GM21381 (cell line): ENCODE data around the gene GOLPH3.
"Not testable (repeated sequence)": the region's sequence is repeated elsewhere in the genome, so short reads cannot be mapped to it uniquely, and the experiment has no call there.

Experiments used
- ATAC-seq: cut with Tn5 transposase; IDR thresholded peaks from one replicate; pipeline ENCODE4 v1.9.1; 2021; ENCODE audit warnings: mild to moderate bottlenecking, moderate library complexity; ENCODE audit not compliant: unreplicated experiment

GOLPH3 gene

DNA sequence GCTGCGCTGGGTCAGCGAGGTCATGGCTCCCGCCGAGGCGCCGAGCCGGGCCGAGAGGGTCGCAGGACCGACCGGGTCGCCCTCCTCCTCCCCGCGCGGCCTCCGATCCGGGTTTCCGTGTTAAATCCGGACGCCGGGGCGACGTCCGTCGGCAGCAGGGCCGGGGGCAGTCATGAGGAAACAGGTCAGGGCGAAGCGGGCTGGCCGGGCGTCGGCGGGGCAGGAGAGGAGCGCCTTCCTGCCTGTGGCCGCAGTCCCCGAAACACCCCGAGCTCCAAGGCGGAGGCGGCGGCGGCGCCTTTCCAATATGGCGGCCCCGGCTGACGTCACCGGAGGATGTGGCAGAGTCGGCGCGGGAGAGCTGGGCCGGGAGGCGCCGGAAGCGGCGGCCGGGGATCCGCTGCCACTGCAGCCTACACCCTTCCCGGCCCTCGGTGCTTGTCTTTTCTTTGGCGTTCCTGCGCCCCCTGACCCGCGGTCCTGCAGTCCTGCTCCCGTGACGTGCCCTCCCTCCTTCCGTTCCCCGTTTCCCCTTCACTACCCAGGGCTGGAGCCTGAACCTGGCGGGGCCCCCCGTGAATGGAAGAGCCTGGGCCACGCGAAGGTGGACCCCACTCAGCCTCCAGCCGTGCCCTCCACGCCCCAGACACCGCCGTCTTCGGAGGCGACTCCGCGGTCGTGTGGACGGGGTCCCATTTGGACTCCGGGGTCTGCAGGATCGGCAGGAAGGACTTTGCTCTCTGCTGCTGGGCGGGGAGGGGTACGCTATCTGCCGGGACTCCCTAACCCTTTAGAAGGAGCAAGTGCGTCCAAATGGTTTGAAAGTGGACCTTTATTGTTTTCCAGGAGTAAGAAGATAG, at the start of gene GOLPH3:
Gene GOLPH3, minus strand, starts transcription at position 309 of the 860 bp plus-strand sequence. Its CDS starts 285 bp downstream, at position 24.
- ATAC-seq: peak; percentile 75

DNA sequence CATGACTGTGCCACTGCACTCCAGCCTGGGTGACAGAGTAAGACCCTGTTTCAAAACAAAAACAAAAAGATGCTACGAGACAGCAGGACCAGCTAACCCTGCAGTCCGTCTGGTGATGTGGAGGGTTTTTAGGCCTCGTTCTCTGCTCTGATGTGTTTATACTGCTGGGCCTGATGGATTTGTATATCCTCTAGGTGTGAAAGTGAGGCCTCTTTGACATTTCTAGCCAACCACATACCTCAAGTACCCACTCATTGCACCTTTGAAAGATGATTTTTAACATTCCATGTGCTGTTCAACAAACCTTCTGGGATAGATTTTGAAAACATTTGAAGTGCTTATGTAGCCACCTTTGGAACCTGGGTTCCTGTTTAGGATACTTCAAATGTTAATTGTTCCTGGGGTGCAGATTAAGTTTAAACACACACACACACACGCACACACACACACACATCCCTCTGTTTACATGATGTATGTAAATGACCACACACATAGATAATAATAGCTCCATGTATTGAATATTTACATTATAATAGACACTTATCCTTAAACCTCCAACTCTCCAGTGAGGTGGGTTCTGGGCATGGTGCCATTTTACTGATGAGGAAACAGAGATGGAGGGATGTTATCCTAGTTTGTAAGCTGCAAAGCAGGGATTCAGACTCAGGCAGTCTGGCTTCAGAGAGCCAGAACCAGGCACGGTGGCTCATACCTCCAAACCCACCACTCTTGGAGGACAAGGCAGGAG, 48.8 kb upstream of the GOLPH3 start:
- no peak for ATAC-seq

- no peak for ATAC-seq
Observed at GRCh38 chr5:32217886-32218396, 43.8 kb upstream of the GOLPH3 start.

DNA sequence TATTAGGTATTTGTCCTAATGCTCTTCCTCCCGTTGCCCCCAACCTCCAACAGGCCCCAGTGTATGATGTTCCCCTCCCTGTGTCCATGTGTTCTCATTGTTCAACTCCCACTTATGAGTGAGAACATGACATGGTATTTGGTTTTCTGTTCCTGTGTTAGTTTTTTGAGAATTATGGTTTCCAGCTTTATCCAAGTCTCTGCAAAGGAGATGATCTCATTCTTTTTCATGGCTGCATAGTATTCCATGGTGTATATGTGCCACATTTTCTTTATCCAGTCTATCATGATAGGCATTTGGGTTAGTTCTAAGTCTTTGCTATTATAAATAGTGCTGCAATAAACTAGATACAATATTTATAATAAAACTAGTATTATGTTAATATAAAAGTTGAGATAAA, 40.2 kb upstream of the GOLPH3 start:
- not testable (repeated sequence) for ATAC-seq

GRCh38 chr5:32210151-32210550, 36.0 kb upstream of the GOLPH3 start:
- no peak for ATAC-seq

GRCh38 chr5:32208837-32209236, 34.7 kb upstream of the GOLPH3 start:
- ATAC-seq: not testable (repeated sequence)

DNA sequence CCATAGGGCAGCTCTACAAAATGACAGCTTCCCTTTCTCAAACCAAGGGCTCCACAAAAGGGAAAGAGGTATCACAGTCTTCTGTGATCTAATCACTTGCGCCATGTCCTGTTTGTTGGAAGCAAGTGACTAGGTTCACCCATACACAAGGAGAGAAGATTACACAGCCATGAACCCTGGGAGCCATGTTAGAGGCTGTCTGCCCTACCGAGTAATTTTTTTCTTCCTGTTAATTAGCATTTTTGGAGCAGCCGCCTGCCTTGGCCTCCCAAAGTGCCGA, 33.2 kb upstream of the GOLPH3 start:
- ATAC-seq: no peak

GRCh38 chr5:32206509-32207354, 32.6 kb upstream of the GOLPH3 start:
- no peak for ATAC-seq

- no peak for ATAC-seq
Observed at GRCh38 chr5:32206053-32206452, 31.9 kb upstream of the GOLPH3 start.

GRCh38 chr5:32202394-32202793, 28.3 kb upstream of the GOLPH3 start:
- ATAC-seq: no peak

- no peak for ATAC-seq
Observed at GRCh38 chr5:32201122-32201753, 27.1 kb upstream of the GOLPH3 start.

- no peak for ATAC-seq
Observed at GRCh38 chr5:32197032-32197431, 22.9 kb upstream of the GOLPH3 start.

DNA sequence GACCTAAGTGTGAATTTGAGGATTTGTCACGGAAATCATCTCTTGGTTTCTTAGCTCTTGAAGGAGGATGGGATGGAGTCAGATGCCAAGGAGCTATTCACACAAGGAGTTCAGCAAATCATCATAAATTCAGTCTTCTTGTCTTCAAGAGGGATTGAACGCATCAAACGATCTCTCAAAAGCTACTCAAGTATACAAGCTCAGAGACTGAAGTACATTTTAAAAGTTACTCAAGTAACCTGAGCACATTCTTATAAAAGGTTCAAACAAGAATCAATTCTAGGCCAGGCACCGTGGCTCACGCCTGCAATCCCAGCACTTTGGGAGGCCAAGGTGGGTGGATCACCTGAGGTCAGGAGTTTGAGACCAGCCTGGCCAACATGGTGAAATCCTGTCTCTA, 21.1 kb upstream of the GOLPH3 start:
- no peak for ATAC-seq

- no peak for ATAC-seq
Observed at GRCh38 chr5:32193591-32193990, 19.5 kb upstream of the GOLPH3 start.

DNA sequence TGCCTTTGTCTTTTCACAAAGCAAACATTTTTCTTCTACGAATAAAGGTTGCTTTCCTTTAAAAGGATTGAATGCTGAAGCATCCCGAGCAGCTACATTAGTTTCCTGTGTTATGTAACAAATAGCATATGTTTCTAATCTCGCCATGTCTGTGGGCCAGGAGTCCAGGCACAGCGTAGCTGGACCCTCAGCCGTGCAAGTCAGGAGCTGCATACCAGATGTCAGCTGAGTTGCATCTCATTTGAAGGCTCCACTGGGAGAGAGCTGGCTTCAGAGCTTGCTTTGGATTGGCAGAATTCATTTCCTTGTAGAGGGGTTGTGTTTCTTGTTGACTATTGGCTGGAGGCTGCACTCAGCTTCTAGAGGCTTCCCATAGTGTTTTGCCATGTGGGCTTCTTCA, 16.0 kb upstream of the GOLPH3 start:
- ATAC-seq: no peak

GRCh38 chr5:32187675-32188074, 13.6 kb upstream of the GOLPH3 start:
- no peak for ATAC-seq

DNA sequence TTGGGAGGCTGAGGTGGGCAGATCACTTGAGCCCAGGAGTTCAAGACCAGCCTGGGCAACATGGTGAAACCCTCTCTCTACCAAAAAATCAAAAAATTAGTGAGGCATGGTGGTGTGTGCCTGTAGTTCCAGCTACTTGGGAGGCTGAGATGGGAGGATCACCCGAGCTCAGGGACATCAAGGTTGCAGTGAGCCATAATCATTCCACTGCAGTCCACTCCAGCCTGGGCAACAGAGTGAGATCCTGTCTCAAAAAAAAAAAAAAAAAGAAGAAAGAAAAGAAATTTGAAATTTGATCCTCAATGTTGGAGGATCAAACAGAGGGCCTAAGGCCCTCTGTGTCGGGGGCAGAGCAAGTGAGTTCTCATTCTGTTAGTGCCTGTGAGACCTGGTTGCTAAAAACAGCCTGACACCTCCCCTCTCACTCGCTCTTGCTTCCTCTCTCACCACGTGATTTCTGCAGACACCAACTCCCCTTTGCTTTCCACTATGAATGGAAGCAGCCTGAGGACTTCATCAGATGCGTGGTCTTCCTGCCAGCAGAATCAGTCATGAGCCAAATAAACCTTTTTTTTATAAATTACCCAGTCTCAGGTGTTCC, 8.4 kb upstream of the GOLPH3 start:
- ATAC-seq: peak; percentile 84

DNA sequence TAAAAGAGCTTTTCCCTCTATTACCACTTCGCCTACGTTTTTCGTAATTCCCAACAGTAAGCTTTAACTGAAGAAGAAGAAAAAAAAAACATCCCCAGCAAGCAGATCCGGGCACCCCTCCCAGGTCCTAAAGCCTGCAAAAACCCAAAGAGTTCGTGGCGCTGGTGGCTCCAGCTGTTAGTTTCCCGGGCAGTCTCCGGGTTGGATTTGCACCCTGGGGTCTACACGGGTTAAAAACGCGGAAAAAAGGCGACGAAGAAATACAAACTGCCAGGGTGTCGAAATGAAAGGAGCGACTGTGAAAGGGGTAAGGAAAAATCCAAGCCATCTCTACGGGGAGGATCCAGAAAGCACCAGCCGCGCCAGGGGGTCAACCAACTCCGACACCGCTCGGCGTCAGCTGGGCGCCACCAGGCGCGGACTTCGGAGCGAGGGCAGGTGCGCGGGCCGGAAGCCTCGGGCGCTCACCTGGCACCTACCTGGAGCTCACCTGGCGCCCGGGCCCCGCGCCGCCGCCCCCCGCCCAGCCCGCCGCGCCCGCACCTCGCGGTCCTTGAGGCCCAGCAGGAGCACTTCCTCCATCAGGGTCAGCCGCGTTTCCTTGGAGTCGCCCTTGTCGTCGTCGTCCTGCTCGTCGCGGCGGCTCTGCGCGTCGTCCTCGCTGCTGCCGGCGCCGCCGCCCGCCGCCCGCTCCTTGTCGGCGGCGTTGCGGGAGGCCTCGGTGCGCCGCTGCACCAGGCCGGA, 680 bp downstream of the GOLPH3 start:
- ATAC-seq: peak; percentile 23

DNA sequence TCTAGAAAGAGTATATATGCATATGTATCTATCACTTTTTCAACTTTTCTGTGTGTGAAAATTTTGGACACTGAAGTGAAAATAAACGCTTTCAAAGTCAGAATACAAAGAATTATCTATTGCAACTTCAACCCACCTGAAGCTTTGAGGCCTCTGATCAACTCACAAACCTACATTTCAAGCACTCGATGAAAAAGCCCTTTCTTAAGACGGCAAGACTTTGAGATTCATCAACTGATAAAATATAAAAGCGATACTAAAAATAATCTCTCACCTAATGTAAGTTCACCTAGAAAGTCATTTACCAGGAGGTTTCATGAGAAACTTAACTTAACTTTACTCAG, 1.2 kb downstream of the GOLPH3 start:
- ATAC-seq: no peak
